Measurements from ENCODE around the gene GOLGA8F. TPM values are rescaled to one million over a fixed set of nuclear protein-coding genes. Genes with fewer than 3 reads are reported as not detected.
"Not testable (repeated sequence)": the region's sequence is repeated elsewhere in the genome, so short reads cannot be mapped to it uniquely, and the experiment has no call there.

The GOLGA8F gene
- total RNA-seq, 1 experiment from 2014 or later = not detected

- BruUV-seq (replicated peaks); POLR2A ChIA-PET: not testable (repeated sequence)
These were observed 17.6 kb downstream of the GOLGA8F start for GRCh38 chr15:28396022-28396421.

GRCh38 chr15:28402774-28403435 lies 24.4 kb downstream of the GOLGA8F start:
- POLR2A ChIA-PET; H2AFZ ChIP-seq (ENCODE audit: low read depth, low read length, poor library complexity, severe bottlenecking); H3K79me2 ChIP-seq (ENCODE audit: insufficient read depth, low read length); H3K27ac ChIP-seq (ENCODE audit: low read depth, low read length); H3K4me1 ChIP-seq (ENCODE audit: control insufficient read depth in 1 of 2, insufficient read depth in 2 of 2, low read length in 2 of 2); RAD21 ChIA-PET (ENCODE audit: low non-redundant PET in 1 of 2, low total read pairs in 2 of 2, uncharacterized antibody in 2 of 2, unreplicated experiment in 2 of 2); BruUV-seq (replicated peaks); H3K4me2 ChIP-seq (ENCODE audit: low read length); H3K9ac ChIP-seq (ENCODE audit: low read length); H3K9me3 ChIP-seq (ENCODE audit: control insufficient read depth in 1 of 2, insufficient read depth in 1 of 2, low read depth in 1 of 2, low read length in 2 of 2); ATAC-seq; H4K20me1 ChIP-seq (ENCODE audit: insufficient read depth); H3K4me3 ChIP-seq (replicated peaks in 1 of 2; ENCODE audit: low read depth in 1 of 2, low read length in 2 of 2); H3K27me3 ChIP-seq (ENCODE audit: insufficient read depth, low read length); H3K9me2 ChIP-seq (ENCODE audit: insufficient read depth); CTCF ChIA-PET; intact Hi-C loops (cut with micrococcal nuclease); DNase-seq (ENCODE audit: low read depth, low spot score); H3K36me3 ChIP-seq (ENCODE audit: control insufficient read depth in 1 of 2, insufficient read depth in 2 of 2, low read length in 2 of 2): not testable (repeated sequence)

More at GRCh38 chr15:28396022-28396421, 17.6 kb downstream of the GOLGA8F start:
- DNase-seq (ENCODE audit: low read depth, low spot score); ATAC-seq; H3K27ac ChIP-seq (ENCODE audit: low read depth, low read length); H3K9me2 ChIP-seq (ENCODE audit: insufficient read depth); H4K20me1 ChIP-seq (ENCODE audit: insufficient read depth); CTCF ChIA-PET; H3K9me3 ChIP-seq (ENCODE audit: control insufficient read depth in 1 of 2, insufficient read depth in 1 of 2, low read depth in 1 of 2, low read length in 2 of 2); H3K27me3 ChIP-seq (ENCODE audit: insufficient read depth, low read length); intact Hi-C loops (cut with micrococcal nuclease); RAD21 ChIA-PET (ENCODE audit: low non-redundant PET in 1 of 2, low total read pairs in 2 of 2, uncharacterized antibody in 2 of 2, unreplicated experiment in 2 of 2); H3K79me2 ChIP-seq (ENCODE audit: insufficient read depth, low read length); H3K4me2 ChIP-seq (ENCODE audit: low read length); H3K9ac ChIP-seq (ENCODE audit: low read length); H3K4me3 ChIP-seq (replicated peaks in 1 of 2; ENCODE audit: low read depth in 1 of 2, low read length in 2 of 2); H2AFZ ChIP-seq (ENCODE audit: low read depth, low read length, poor library complexity, severe bottlenecking); H3K36me3 ChIP-seq (ENCODE audit: control insufficient read depth in 1 of 2, insufficient read depth in 2 of 2, low read length in 2 of 2); H3K4me1 ChIP-seq (ENCODE audit: control insufficient read depth in 1 of 2, insufficient read depth in 2 of 2, low read length in 2 of 2): not testable (repeated sequence)

GRCh38 chr15:28420470-28420869 lies 42.0 kb downstream of the GOLGA8F start:
- H3K4me1 ChIP-seq (ENCODE audit: control insufficient read depth in 1 of 2, insufficient read depth in 2 of 2, low read length in 2 of 2); intact Hi-C loops (cut with micrococcal nuclease); H3K4me3 ChIP-seq (replicated peaks in 1 of 2; ENCODE audit: low read depth in 1 of 2, low read length in 2 of 2); ATAC-seq; RAD21 ChIA-PET (ENCODE audit: low non-redundant PET in 1 of 2, low total read pairs in 2 of 2, uncharacterized antibody in 2 of 2, unreplicated experiment in 2 of 2); H3K9ac ChIP-seq (ENCODE audit: low read length); POLR2A ChIA-PET; H3K9me2 ChIP-seq (ENCODE audit: insufficient read depth); H3K36me3 ChIP-seq (ENCODE audit: control insufficient read depth in 1 of 2, insufficient read depth in 2 of 2, low read length in 2 of 2); H3K27ac ChIP-seq (ENCODE audit: low read depth, low read length); H3K9me3 ChIP-seq (ENCODE audit: control insufficient read depth in 1 of 2, insufficient read depth in 1 of 2, low read depth in 1 of 2, low read length in 2 of 2); DNase-seq (ENCODE audit: low read depth, low spot score); BruUV-seq (replicated peaks); H3K79me2 ChIP-seq (ENCODE audit: insufficient read depth, low read length); H3K27me3 ChIP-seq (ENCODE audit: insufficient read depth, low read length); H4K20me1 ChIP-seq (ENCODE audit: insufficient read depth); CTCF ChIA-PET; H2AFZ ChIP-seq (ENCODE audit: low read depth, low read length, poor library complexity, severe bottlenecking); H3K4me2 ChIP-seq (ENCODE audit: low read length): not testable (repeated sequence)

GRCh38 chr15:28435594-28435993 lies 57.1 kb downstream of the GOLGA8F start:
- H3K79me2 ChIP-seq (ENCODE audit: insufficient read depth, low read length); H3K27ac ChIP-seq (ENCODE audit: low read depth, low read length); H3K4me2 ChIP-seq (ENCODE audit: low read length); H3K4me3 ChIP-seq (replicated peaks in 1 of 2; ENCODE audit: low read depth in 1 of 2, low read length in 2 of 2); H2AFZ ChIP-seq (ENCODE audit: low read depth, low read length, poor library complexity, severe bottlenecking); ATAC-seq; POLR2A ChIA-PET; H4K20me1 ChIP-seq (ENCODE audit: insufficient read depth); CTCF ChIA-PET; BruUV-seq (replicated peaks); intact Hi-C loops (cut with micrococcal nuclease); H3K9me3 ChIP-seq (ENCODE audit: control insufficient read depth in 1 of 2, insufficient read depth in 1 of 2, low read depth in 1 of 2, low read length in 2 of 2); H3K36me3 ChIP-seq (ENCODE audit: control insufficient read depth in 1 of 2, insufficient read depth in 2 of 2, low read length in 2 of 2); H3K4me1 ChIP-seq (ENCODE audit: control insufficient read depth in 1 of 2, insufficient read depth in 2 of 2, low read length in 2 of 2); H3K9me2 ChIP-seq (ENCODE audit: insufficient read depth); RAD21 ChIA-PET (ENCODE audit: low non-redundant PET in 1 of 2, low total read pairs in 2 of 2, uncharacterized antibody in 2 of 2, unreplicated experiment in 2 of 2); H3K9ac ChIP-seq (ENCODE audit: low read length); DNase-seq (ENCODE audit: low read depth, low spot score); H3K27me3 ChIP-seq (ENCODE audit: insufficient read depth, low read length): not testable (repeated sequence)

Measured in HCT116 (cell line).